HEK293 (cell line): ENCODE results near the gene NR2C2.

Experiments used
- CTCF ChIA-PET: fragments of 350-600 bp; formaldehyde crosslinking; extraction: SDS; loops from one replicate; lab custom pipeline; 2021; ENCODE audit warnings: antibody characterized with exemption; lab: Yijun Ruan, JAX
- POLR2A ChIA-PET: fragments of 300-600 bp; formaldehyde crosslinking; extraction: SDS; loops from one replicate; lab custom pipeline; 2020; ENCODE audit warnings: antibody characterized with exemption, inconsistent platforms; lab: Yijun Ruan, JAX
- H3K27ac ChIP-seq: fragments of 200-500 bp; sonication (Bioruptor generic); 2 replicates; pipeline ENCODE4 v1.5.1; 2014; ENCODE audit warnings: low read depth, low read length, control low read depth, inconsistent platforms; ENCODE audit errors: extremely low read depth
- H3K36me3 ChIP-seq, 2 experiments: fragments of 200-500 bp in 1 of 2; sonication (Bioruptor generic) in 1 of 2; 1 replicate in 1 of 2; 2 replicates in 1 of 2; pipeline ENCODE4 v1.5.1; 2014 to 2017; ENCODE audit warnings: inconsistent platforms in 2 of 2, low read length in 2 of 2; ENCODE audit not compliant: control insufficient read depth in 2 of 2, insufficient read depth in 1 of 2
- H3K4me1 ChIP-seq: fragments of 200-500 bp; sonication (Bioruptor generic); 2 replicates; pipeline ENCODE4 v1.5.1; 2014; ENCODE audit warnings: mild to moderate bottlenecking, low read length, inconsistent platforms; ENCODE audit not compliant: control insufficient read depth, insufficient read depth
- H3K4me3 ChIP-seq: 2 replicates; pipeline ENCODE4 v1.5.1; 2011; ENCODE audit warnings: low read depth, mild to moderate bottlenecking, control low read depth, low read length, moderate library complexity
- H3K9me3 ChIP-seq: fragments of 200-500 bp; sonication (Bioruptor generic); 2 replicates; pipeline ENCODE4 v1.5.1; 2014; ENCODE audit warnings: low read depth, low read length, inconsistent platforms; ENCODE audit not compliant: control insufficient read depth, insufficient read depth
- GFI1B ChIP-seq: fragments of 450-650 bp; formaldehyde crosslinking; IDR thresholded peaks from 2 replicates; pipeline ENCODE4 v1.5.1; 2016; ENCODE audit warnings: missing biosample characterization, missing genetic modification characterization
- PRDM6 ChIP-seq: fragments of 450-650 bp; formaldehyde crosslinking; IDR thresholded peaks from 2 replicates; pipeline ENCODE4 v1.5.1; 2017; ENCODE audit warnings: missing biosample characterization, missing genetic modification characterization
- SCRT1 ChIP-seq: fragments of 450-650 bp; formaldehyde crosslinking; IDR thresholded peaks from 2 replicates; pipeline ENCODE4 v1.5.1; 2016; ENCODE audit warnings: missing biosample characterization, missing genetic modification characterization, borderline replicate concordance
- SCRT2 ChIP-seq: fragments of 450-650 bp; formaldehyde crosslinking; IDR thresholded peaks from 2 replicates; pipeline ENCODE4 v1.5.1; 2016; ENCODE audit warnings: missing biosample characterization, missing genetic modification characterization
- SP2 ChIP-seq: fragments of 450-650 bp; formaldehyde crosslinking; IDR thresholded peaks from 2 replicates; pipeline ENCODE4 v1.5.1; 2016; ENCODE audit warnings: missing biosample characterization, missing genetic modification characterization
- SP3 ChIP-seq: fragments of 450-650 bp; formaldehyde crosslinking; IDR thresholded peaks from 2 replicates; pipeline ENCODE4 v1.5.1; 2016; ENCODE audit warnings: missing biosample characterization, missing genetic modification characterization
- TSHZ1 ChIP-seq: fragments of 450-650 bp; formaldehyde crosslinking; IDR thresholded peaks from 2 replicates; pipeline ENCODE4 v1.5.1; 2016; ENCODE audit warnings: missing biosample characterization, missing genetic modification characterization, borderline replicate concordance
- ZBTB20 ChIP-seq: fragments of 450-650 bp; formaldehyde crosslinking; IDR thresholded peaks from 2 replicates; pipeline ENCODE4 v1.5.1; 2016; ENCODE audit warnings: missing biosample characterization, missing genetic modification characterization
- ZBTB26 ChIP-seq: fragments of 450-650 bp; formaldehyde crosslinking; optimal IDR thresholded peaks from 2 replicates; pipeline ENCODE3; 2016; ENCODE audit warnings: missing biosample characterization, mild to moderate bottlenecking, missing genetic modification characterization
- ZFP37 ChIP-seq: fragments of 450-650 bp; formaldehyde crosslinking; IDR thresholded peaks from 2 replicates; pipeline ENCODE4 v1.5.1; 2016; ENCODE audit warnings: missing biosample characterization, missing genetic modification characterization
- ZFP41 ChIP-seq: fragments of 450-650 bp; formaldehyde crosslinking; IDR thresholded peaks from 2 replicates; pipeline ENCODE4 v1.5.1; 2016; ENCODE audit warnings: missing biosample characterization, missing genetic modification characterization, borderline replicate concordance
- ZNF140 ChIP-seq: fragments of 450-650 bp; formaldehyde crosslinking; IDR thresholded peaks from 2 replicates; pipeline ENCODE4 v1.5.1; 2016; ENCODE audit warnings: missing biosample characterization, missing genetic modification characterization
- ZNF280D ChIP-seq: fragments of 450-650 bp; formaldehyde crosslinking; IDR thresholded peaks from 2 replicates; pipeline ENCODE4 v1.5.1; 2016; ENCODE audit warnings: missing biosample characterization, missing genetic modification characterization
- ZNF37A ChIP-seq: fragments of 450-650 bp; IDR thresholded peaks from 2 replicates; pipeline ENCODE4 v1.5.1; 2018; ENCODE audit warnings: missing biosample characterization, missing genetic modification characterization
- ZNF423 ChIP-seq: fragments of 450-650 bp; formaldehyde crosslinking; IDR thresholded peaks from 2 replicates; pipeline ENCODE4 v1.5.1; 2016; ENCODE audit warnings: missing biosample characterization, missing genetic modification characterization
- ZSCAN16 ChIP-seq: fragments of 450-650 bp; formaldehyde crosslinking; IDR thresholded peaks from 2 replicates; pipeline ENCODE4 v1.5.1; 2016; ENCODE audit warnings: missing biosample characterization, missing genetic modification characterization

The NR2C2 gene

GRCh38 chr3:14980689-14981088 is 33.3 kb downstream of the NR2C2 start:
- no peaks in the 10 kb centered on the region for H3K9me3 ChIP-seq
- peaks cover 4 to 5% of the 10 kb centered on the region in 2 experiments; a peak in 2 of 3 replicates for H3K36me3 ChIP-seq
- ChIA-PET POLR2A (interaction anchor here (1.3 kb wide), 1 partner anchor 34 kb away, joined by 4 read pairs; the partner anchor contains the start of gene NR2C2), CTCF (interaction anchor here (0.6 kb wide), 1 partner anchor 52 kb away, joined by 5 read pairs; no protein-coding TSS in a partner anchor)
- H3K4me1 ChIP-seq, result no peaks in the 10 kb centered on the region
- H3K27ac ChIP-seq, result no peak overlapping the region
- no peak overlapping the region for H3K4me3 ChIP-seq
- TF ChIP-seq ZSCAN16 (tag by site-specific recombination) (no peak), GFI1B (tag by site-specific recombination) (no peak), ZNF37A (no peak), ZBTB20 (0 out of 2 replicates have a peak, but pooled peaks have one; percentile 21)
- TF ChIP-seq, all 188 proteins: peak for 1

GRCh38 chr3:14984581-14985113 is 37.3 kb downstream of the NR2C2 start:
- CTCF ChIA-PET, result interaction anchor here (0.6 to 1.0 kb wide), 5 partner anchors 21 to 66 kb away, joined by 3 to 6 read pairs (median 3); no protein-coding TSS in a partner anchor
- H3K4me3 ChIP-seq, result no peak overlapping the region
- POLR2A ChIA-PET, result interaction anchor here (0.9 kb wide), 1 partner anchor 12 kb away, joined by 3 read pairs; no protein-coding TSS in a partner anchor

GRCh38 chr3:14988988-14989394 is 41.6 kb downstream of the NR2C2 start:
- Histone ChIP-seq H3K27ac (no peak overlapping the region), H3K9me3 (no peaks in the 10 kb centered on the region), H3K4me3 (no peak overlapping the region), H3K4me1 (peaks cover 16% of the 10 kb centered on the region), H3K36me3 (no peaks in the 10 kb centered on the region)
- ChIA-PET POLR2A (no interaction called here), CTCF (no interaction called here)
- TF ChIP-seq TSHZ1 (tag by site-specific recombination) (no peak), ZNF423 (no peak), ZFP41 (tag by site-specific recombination) (no peak), SP3 (tag by site-specific recombination) (no peak), SP2 (tag by site-specific recombination) (peak; percentile 32), PRDM6 (no peak), ZFP37 (no peak)

More at GRCh38 chr3:14984581-14985113, 37.3 kb downstream of the NR2C2 start:
- Histone ChIP-seq H3K36me3 (no peaks in the 10 kb centered on the region), H3K27ac (no peak overlapping the region), H3K4me1 (peaks cover 4% of the 10 kb centered on the region), H3K9me3 (no peaks in the 10 kb centered on the region)
- TF ChIP-seq SCRT2 (tag by site-specific recombination), result peak; percentile 62; the same call in 1 of the 2 replicates
- peak; percentile 91 for TF ChIP-seq ZNF140
- no peak for TF ChIP-seq ZBTB26
- TF ChIP-seq SCRT1 (tag by site-specific recombination), result peak; percentile 40; the same call in 1 of the 2 replicates
- TF ChIP-seq ZNF280D (tag by site-specific recombination), result peak; percentile 61; the same call in 1 of the 2 replicates
